SK-N-DZ (cell line): ENCODE results near the gene C19orf38. TPM values are rescaled to one million over a fixed set of nuclear protein-coding genes. Genes with fewer than 3 reads are reported as not detected.

Source experiments
- DNase-seq: peaks from one replicate; pipeline ENCODE4 v3.0.0-alpha.2; 2015; ENCODE audit warnings: low spot score
- polyA plus RNA-seq, 2 experiments: library from polyadenylated mRNA; depleted of rRNA; stranded (reverse); fragments of >200 nt; gene quantifications; 2 replicates each; pipeline ENCODE4 v1.2.3, GENCODE V29; 2014

Gene C19orf38, protein sequence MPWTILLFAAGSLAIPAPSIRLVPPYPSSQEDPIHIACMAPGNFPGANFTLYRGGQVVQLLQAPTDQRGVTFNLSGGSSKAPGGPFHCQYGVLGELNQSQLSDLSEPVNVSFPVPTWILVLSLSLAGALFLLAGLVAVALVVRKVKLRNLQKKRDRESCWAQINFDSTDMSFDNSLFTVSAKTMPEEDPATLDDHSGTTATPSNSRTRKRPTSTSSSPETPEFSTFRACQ
- polyA plus RNA-seq (2014; cell fraction: cytosol; rRNA removed): 0.21 TPM in 1 of 2 replicates, not detected in the other
- not detected in 2 replicates for polyA plus RNA-seq (2014; cell fraction: nucleus; rRNA removed)

DNA sequence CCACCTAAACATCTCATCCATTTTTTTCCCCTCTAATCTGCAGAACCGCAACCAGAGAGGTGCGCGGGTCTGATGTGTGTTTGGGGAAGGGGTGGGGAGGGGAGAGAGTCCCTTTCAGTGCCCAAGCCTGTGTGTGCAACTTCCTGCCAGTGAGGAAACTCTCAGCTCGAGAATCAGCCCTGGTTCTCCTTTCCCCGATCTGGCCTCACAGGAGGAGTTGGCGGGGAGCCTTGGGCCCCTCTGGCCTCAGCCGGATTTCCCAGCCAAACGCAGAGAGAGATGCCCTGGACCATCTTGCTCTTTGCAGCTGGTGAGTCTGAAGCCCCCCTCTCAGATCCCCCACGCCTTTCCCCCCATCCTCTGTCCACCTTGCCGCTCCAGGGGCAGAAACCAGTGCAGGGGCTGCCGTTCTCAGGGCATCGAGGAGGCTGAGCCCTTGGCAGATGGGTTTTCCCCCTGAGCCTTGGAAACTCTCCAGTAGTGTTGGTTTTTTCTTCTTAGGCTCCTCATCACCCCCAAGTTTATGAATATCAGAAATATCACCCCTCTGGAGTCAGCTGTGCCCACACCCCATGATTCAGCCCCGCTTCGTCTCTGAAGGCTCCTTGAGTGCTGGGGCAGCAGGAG, at the start of gene C19orf38:
Gene C19orf38 (plus strand): TSS at position 186 of the 627 bp plus-strand sequence. CDS start 94 bp downstream, at position 280.
- no peak for DNase-seq

DNA sequence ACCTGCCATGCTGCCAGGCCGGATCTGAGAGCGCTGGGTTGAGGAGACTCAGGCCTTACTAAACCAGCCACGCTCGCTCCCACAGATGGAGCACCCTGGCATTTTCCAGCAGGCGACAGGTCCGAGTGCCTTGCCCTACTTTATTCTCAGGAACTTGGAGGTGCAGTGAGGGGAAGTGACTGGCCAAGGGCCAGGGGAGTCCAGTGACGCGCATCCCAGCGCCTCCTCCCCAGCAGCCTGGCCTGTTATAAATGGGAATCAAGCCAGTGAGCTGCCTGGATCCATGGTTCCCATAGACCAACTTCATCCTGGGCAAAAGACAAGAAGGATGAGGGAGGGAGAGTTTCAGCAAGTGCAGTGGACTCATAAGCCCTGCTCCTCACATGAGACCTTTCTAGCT, 47.7 kb upstream of the C19orf38 start:
- DNase-seq: no peak

DNA sequence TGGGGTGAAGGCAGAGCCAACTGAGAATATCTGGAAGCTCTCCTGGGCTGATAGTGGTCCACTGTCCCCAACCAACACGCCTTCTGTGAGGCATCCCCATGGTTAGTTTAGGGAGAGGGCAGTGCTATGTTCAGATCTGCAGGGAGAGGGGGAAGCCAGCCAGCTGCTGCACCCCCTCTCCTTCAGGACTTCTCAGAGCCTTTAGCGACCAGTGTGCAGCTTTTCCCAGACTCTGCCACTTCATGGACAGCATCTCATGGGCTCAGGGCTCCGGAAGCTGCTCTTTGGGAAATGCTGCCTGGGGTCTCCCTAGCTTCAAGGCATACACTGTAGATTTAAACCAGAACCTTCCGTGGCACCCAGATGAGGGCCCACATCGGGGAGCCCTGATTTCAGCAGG, 45.7 kb upstream of the C19orf38 start:
- DNase-seq: no peak

DNA sequence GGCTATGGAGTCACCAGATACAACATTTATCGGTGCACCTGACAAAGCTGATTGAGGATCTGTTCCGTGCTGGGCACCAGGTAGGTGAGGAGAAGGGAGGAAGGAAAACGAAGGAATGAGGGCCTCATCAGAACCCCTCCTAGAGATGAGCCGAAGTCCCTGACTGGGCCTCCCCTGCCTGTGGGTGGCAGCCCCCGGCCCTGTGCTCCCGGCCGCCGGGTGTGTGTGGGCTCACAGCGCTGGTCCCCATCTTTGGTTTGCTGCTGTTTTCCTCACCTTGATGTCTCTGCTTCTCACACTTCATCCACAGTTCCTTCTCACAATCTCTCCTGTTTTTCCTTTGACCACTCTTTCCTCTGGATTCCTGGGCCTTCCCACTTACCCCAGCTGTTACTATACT, 45.0 kb upstream of the C19orf38 start:
- no peak for DNase-seq

DNA sequence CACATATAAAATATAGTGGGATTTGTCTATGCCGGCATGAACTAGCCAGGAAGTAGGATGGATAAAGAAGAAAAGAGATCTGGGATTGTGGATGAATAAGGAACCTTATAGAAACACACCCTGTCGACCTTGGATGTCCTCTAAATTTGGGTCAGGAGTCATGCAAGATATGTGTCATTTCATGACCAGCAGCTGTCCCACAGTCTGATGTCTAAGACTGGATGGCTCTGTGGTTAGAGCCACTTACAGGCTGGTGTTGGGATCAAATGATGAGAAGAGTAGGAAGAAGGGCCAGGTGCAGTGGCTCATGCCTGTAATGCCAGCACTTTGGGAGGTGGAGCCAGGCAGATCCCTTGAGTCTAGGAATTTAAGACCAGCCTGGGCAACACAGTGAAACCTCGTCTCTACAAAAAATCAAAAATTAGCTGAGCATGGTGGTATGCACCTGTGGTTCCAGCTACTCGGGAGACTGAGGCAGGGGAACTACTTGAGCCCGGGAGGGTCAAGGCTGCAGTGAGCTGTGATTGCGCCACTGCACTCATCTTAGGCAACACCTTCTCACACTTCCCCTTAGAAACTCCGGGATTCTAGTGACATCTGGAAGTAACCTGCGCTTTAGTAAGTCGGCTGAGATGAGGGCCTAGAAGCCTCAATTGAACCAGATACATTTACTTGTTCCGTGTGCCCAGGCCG, 43.0 kb upstream of the C19orf38 start:
- DNase-seq: no peak

DNA sequence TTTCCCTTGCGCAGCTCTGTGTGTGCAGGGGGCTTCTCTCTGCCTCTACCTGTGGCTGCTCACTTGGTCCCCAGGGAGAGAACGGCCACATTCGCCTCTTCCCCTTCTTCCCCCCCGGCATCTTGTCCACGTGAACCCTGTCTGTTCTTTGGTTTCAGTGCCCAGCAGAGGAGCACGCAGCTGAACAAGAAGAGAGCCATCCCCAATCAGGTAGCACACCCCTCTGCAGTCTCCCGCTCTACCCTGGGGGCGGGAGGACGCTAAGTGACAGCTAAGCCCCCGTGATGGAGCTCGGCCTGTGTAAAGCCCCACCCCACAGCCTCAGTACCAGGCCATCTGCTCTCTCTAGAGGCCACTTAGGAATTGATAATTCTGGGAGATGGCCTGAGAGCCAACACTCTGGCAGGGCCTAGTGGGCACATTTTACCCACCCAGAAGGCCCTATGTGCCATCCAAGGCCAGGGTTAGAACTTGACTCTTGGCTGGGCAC, 42.4 kb upstream of the C19orf38 start:
- DNase-seq: no peak

DNA sequence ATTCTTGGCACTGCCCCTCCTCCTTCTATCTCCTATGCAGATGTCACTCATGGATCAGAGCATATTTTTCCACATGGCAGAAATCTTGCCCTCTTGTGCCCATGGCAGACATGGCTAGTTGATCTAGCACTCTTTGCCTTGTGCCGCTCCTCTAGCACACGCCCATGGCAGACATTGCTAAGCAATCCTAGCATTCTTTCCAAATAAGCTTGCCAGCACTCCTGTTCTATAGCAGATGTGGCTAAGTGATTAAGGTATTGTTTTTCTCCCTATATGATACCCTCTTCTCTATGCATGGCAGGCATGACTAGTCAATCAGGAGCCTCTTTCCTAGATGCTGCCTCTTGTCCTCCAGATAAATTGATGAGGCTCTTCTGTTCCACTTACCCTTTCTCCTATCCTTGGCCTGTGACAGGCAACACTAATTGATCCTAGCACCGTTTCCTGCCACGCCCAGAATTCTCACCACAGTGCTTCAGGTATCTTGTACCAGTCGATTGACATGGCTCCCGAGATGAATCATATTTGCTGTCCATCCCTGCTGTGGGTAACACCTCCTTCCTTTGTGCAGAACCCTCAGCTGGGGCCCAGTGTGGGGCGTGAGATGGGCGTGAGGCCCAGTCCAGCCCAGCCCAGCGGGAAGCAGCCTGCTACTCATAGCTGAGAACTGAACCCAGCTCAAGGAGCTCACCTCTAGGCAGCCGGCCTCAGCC, 39.1 kb upstream of the C19orf38 start:
- no peak for DNase-seq

DNA sequence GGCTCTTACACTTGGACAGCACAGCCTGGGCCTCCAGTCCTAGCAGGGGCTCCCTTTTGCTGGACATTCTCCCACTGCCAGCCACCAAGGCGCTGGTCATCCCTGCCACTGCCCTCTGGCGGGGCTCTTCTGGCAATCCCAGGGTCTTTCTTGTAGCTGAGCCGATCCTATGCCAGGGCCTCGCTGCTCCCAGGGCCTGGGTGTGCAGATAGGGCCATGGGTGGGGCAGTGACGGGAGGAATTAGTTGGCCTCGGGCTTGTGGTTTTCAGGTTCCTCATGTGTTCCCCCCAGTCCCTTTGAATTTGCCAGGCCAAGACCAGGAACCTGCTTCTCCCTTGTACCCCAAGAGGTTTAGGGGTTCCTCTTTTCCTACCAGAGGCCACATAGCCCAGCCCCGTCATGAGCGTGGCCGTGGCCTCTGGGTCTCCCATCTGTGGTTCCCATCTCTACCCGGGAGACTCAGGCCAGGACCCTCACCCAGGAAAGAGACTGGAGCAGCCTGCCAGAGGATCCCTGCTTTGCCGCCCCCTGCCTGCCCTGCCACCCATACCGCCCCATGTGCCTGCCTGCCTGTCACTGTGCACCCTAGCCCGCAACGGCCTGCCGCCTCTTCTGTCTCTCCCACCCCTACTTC, 38.4 kb upstream of the C19orf38 start:
- no peak for DNase-seq

DNA sequence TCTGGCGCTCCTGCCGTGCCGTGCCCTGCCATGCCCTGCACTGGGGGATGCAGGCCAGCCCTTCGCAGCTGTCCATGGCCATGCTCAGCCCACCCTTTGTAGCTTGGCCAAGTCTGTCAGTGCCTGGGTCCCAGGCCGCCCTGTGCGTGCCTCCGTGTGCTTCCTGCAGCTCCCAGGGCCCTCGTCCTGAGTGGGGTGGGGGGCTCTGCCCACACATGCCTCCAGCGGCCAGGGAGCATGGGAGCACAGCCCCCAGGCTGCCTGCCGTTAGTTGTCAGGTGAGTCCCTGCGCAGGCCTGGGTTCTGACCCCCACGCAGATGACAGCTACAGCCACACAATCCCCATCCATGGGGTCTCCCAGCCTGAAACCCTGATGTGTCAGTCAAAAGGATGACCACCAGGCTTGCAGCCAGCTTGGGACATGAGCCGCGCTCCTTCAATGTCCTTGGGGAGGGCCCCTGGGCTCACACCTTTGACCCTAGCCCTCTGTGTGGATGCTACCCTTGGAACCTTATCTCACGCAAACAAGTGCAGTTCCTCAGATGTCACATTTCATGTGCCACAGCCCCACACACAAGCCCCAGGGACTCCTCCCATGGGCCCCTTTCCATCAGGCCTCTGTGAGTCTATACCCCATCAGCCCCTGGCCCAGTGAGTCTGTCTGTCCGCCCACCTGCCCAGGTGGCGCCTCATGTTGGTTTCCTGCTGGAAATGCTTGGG, 36.7 kb upstream of the C19orf38 start:
- no peak for DNase-seq

DNA sequence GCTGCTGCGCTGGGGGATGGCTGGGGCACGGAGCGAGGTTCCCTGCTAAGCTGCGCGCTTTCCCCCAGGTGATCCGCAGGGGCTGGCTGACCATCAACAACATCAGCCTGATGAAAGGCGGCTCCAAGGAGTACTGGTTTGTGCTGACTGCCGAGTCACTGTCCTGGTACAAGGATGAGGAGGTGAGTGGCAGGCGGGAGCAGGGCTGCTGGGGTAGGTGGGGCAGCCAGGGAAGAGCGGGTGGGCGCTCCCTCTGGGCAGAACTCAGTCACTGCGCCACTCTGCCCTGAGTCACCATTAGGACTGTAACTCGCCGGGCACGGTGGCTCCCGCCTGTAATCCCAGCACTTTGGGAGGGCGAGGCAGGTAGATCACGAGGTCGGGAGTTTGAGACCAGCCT, 36.0 kb upstream of the C19orf38 start:
- DNase-seq: no peak

DNA sequence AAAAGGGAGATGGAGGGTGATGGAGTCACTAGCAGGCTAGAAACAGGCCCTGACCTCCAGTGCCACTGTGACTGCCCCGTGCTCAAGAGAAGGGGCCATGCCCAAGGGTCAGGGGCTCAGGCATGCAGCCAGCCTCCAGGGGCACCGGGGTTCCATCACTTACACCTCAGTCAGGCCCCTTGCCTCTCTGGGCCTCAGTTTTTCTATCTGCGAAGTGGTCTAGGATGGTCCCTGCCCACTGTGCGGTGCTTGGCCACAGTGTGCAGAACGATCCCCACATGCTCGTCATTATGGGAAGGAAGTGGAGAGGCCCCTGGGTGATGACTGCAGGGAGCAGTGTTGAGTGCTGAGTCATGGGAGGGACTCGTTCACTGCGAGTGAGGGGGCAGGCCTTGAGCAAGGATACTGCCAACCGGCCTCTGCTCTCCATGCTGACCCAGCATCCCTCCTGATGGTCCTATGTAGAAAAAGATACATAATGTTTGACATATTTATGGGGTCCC, 35.3 kb upstream of the C19orf38 start:
- no peak for DNase-seq

DNA sequence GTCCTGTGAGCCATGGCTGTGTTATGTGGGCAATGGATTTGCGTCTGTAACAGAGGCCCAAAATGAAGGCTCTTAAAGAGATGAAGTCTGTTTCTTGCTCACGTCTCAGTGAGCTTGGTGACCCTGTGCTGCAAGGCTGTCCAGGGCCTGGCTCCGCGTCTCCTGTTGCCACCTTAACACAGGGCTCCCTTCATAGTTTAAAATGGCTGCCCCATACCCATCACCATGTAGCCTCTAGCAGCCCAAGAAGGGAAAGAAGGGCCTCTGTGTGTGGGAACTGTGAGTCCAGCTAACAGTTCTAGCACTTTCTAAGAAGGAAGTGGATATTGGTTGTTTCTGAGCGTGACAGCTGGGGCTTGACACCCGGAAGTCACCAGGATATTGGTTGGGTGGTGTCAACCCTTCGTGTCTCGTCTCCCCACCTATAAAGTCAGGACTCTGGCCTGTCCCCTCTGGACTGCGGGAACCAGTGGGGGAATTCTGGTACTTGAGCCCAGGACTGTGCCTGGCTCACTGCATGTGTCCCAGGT, 33.1 kb upstream of the C19orf38 start:
- no peak for DNase-seq

DNA sequence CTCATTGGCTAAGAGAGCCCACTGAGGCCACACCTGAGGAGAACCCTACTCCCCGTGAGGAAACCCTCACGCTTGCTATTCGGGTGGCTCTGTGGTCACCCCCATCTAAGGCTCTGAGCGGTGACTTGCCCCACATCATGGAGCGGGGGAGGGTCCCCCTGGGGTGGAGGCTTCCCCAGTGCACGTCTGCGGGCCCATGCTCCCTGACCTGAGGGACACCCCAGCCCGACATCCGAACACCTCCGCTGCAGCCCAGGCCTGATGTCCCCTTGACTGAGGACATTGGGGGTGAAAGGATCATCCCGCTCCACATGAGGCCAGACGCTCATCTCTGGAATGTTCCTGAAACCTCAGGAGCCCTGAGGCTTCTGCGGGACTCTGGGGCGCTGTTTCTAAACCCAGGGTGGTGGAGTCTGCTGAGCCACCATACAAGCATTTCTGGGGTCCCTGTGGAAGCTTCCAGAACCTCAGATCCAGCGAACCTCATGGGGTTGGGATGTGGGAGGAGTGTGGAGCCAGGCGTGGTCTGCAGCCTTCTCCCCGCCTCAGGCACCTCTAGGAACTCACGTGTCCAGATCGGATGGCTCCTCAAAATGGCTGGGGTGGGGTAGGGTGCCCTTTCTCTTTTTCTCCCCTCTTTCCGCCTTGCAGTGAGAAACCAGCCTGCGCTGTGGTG, 32.1 kb upstream of the C19orf38 start:
- no peak for DNase-seq

DNA sequence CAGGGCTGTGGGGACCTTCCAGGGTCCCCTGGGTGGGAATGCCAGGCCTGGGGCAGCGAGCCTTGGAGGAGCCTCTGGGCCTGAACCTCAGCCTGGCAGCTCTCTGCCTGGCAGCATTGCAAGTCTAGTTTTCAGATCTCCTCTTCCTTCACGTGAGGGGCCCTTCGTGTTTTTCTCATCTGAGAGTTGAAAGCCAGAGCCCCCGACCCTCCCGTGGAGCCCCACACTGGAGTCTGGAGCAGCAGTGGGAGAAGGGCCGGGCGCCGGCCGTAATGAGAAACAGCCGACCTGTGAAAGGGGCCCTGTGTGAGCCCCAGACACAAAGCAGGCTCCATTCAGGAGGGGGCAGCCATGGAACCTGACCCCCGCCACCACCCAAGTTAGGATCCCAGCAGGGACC, 31.5 kb upstream of the C19orf38 start:
- no peak for DNase-seq

DNA sequence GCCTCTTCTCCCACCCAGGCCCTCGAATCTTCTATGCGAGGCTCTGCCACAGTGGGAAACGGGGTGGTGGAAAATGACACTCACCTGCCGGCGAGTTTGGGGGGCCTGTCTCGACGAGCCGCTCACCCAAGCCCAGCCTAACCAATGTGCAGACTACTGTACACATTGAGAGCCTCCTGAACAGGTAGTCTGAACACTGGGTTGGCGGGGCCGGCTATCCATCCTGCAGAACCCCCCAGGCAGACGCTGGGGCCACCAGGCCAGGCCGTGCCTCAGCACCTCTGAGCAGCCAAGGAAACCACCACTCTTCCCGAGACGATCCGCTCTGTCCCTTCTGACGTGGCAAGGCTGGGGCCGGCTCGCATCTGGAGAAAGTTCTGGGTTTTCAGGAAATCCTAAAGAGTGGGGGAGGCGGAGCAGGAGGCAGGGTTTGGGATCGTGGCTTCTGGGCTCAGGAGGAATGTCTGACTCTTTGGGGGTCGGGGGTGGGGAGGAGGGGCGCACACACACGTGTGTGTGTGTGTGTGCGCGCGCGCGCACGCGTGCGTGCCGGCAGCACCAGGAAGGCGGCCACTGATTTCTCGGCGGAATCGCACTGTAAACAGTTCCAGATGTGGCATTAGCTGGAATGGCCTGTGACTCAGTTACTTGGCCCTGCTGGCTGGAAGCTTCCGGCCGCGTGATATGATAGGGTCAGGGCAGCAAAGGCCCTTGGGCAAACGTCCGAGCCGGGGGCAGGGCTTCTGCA, 30.8 kb upstream of the C19orf38 start:
- DNase-seq: no peak

DNA sequence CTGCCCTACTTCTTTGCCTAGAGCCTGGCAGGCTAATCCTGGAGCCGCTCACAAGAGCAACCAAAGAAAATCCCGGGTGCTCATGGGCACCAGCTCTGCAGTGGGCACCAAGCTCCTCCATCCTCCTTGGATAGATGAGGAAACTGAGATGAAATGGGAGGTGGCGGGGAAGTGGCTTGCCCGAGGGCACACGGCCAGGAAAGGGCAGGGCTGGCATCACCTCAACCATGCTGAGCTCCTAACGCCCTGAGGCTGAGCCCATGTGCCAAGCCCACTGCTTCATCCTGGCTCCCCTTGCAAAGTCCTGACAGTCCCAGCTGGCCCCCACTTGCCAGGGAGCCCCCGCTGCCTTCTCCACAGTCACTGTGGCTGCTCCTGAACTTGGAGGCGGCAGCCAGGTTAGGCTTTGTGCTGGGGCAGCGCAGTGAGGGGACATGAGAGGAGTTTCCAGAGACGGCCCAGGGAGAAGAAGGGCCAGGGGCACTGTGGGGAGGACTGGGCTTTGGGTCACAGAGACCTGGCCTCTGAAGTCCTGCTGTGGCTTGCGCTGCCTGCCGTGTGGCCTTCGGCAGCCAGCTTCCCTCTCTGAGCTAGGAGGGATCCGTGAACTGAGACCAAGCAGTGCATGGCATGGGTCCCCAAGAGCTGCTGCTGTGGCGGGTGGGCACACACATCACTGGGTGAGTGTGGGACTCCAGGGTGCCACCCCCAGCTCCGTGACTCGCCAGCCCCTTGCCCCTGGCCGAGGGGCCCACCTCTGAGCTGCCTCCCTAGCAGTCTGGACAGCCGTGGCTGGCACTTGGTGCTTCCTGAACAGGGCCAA, 29.7 kb upstream of the C19orf38 start:
- DNase-seq: no peak

DNA sequence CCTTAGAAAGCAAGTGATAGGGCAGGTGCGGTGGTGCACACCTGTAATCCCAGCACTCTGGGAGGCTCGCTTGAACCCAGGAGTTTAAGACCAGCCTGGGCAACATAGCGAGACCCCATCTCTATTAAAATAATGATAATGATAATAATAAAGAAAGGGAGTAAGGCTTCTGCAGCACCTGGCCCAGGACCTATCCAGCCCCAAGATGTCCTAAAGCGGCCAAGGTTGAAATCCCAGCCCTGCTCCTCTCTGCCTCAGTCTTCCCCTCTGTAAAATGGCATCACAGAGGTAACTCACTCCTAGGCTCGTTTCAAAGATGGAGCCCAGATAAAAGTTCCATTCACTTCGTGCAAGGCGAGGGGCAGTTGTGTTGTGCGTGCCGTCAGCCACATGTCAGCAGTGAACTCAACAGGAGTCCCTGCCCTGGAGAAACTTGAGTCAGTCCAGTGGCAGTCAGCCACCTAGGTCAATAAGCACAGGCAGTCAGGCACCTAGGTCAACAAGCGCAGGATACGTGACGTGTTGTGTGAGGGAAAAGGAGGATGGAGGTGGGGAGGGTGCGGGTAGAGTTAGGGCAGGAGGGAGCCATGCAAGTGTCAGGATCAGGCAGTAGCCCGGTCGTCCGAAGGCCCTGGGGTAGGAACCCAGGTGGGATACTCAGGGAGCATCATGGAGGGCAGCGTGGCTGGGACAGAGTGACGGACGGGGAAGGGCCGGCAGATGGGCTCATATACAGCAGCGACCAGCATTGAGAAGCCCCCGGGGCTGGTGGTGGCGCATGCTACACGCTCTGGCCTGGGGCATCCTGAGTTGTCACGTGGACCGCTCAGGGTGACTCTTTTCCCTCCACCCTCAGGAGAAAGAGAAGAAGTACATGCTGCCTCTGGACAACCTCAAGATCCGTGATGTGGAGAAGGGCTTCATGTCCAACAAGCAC, 28.8 kb upstream of the C19orf38 start:
- no peak for DNase-seq
